HG02973 (cell line): ENCODE measurements around the gene NMT1.

Source experiments
- ATAC-seq: cut with Tn5 transposase; IDR thresholded peaks from one replicate; pipeline ENCODE4 v1.9.1; 2021; ENCODE audit warnings: moderate library complexity; ENCODE audit not compliant: unreplicated experiment

NMT1 gene

DNA sequence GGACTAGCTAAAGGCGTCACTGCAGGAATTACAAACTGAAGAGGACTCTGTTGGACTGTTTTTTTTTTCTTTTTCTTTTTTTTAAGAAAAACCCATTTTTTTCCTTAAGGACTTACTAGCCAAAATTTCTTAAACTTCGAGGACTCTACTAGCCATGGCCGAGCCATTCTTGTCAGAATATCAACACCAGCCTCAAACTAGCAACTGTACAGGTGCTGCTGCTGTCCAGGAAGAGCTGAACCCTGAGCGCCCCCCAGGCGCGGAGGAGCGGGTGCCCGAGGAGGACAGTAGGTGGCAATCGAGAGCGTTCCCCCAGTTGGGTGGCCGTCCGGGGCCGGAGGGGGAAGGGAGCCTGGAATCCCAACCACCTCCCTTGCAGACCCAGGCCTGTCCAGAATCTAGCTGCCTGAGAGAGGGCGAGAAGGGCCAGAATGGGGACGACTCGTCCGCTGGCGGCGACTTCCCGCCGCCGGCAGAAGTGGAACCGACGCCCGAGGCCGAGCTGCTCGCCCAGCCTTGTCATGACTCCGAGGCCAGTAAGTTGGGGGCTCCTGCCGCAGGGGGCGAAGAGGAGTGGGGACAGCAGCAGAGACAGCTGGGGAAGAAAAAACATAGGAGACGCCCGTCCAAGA lies 88.0 kb downstream of the NMT1 start:
- no peak for ATAC-seq

DNA sequence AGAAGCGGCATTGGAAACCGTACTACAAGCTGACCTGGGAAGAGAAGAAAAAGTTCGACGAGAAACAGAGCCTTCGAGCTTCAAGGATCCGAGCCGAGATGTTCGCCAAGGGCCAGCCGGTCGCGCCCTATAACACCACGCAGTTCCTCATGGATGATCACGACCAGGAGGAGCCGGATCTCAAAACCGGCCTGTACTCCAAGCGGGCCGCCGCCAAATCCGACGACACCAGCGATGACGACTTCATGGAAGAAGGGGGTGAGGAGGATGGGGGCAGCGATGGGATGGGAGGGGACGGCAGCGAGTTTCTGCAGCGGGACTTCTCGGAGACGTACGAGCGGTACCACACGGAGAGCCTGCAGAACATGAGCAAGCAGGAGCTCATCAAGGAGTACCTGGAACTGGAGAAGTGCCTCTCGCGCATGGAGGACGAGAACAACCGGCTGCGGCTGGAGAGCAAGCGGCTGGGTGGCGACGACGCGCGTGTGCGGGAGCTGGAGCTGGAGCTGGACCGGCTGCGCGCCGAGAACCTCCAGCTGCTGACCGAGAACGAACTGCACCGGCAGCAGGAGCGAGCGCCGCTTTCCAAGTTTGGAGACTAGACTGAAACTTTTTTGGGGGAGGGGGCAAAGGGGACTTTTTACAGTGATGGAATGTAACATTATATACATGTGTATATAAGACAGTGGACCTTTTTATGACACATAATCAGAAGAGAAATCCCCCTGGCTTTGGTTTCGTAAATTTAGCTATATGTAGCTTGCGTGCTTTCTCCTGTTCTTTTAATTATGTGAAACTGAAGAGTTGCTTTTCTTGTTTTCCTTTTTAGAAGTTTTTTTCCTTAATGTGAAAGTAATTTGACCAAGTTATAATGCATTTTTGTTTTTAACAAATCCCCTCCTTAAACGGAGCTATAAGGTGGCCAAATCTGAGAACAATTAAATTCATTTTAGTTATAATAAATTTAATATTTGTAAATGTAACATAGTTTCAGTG lies 88.8 kb downstream of the NMT1 start:
- no peak for ATAC-seq

DNA sequence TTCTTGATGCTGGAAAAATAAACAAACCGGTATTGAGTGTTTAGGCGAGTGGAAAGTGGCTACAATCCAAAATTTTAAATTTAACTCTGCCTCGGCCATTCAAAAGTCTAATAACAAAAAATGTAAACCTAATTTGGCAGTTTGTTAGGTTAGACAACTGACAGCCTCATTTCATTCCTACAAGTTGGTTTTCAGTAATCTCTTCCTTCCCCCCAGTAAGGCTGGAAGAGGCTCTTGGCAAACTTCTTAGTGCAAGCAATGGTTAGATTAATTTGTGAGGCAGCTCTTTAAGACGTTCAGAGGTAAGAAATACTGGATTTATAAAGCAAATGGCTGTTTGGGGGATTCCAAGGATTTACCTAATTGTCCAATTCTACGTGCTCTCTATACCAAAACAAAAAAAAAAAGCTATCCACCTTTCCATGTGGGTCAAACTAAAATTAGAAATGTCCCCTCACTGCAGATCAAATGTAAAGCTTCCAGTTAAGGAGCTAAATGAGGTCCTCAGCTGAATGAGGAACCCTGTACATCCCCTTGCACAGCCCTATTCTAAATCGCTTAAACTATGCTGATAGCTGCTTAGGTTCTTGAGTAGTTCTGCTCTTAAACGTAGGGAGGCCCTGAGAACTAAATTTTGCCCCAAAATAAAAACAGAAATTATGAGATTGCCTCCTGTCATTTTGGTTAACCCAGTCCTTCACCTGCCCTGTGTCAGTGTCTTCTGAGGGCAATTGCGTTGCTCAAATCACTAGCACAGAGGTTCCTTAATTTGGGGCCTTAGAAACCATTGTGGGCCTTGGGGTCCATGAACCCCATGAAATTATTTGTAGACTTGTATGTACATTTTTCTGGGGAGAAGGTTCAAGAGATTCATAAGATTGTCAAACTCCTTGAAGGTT lies 90.0 kb downstream of the NMT1 start:
- no peak for ATAC-seq

DNA sequence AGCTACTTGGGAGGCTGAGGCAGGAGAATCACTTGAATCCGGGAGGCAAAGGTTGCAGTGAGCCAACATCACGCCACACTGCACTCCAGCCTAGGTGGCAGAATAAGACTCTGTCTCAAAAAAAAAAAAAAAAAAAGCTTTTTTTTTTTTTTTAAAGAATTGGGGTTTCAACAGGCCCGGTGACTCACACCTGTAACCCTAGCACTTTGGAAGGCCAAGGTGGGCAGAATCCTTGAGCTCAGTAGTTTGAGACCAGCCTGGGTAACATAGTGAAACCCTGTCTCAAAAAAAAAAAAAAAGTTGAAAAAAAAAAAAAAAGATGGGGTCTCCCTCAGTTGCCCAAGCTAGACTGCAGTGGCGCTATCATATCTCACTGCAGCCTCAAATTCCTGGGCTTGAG lies 93.9 kb downstream of the NMT1 start:
- no peak for ATAC-seq

DNA sequence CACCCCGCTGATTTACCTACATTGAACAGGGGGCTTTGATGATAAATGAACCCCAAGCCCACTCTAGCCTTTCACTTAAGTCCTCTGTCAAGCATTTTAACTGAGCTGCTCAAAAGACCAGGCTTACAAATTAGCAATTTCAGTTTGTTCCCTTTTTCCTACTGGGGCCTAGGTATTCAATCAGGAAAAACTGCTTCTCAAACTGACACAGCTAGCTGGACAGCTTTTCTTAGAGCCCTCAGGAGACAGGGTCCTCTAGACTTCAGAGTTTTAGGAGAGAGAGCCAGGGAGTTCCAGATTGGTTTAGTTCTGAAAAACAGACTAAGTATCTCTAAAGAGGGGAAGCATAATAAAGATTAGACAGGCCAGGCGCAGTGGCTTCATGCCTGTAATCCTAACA lies 94.4 kb downstream of the NMT1 start:
- no peak for ATAC-seq

DNA sequence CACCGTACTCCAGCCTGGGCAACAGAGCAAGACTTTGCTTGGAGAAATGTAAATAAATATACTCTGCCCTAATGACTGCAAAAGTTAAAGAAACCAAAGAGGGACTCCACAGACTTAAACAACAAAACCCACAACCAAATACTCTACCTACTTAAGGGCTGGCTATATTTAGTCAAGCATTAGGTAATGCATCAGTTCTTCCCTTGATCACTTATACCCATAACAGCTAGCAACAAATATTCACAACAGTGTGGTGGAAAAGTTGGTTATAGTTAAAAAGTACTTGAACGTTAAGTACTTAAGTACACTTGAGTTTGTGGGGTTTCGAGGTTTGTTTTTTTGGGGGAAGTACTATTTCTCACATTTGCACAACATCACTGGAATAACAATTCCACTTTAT lies 95.1 kb downstream of the NMT1 start:
- no peak for ATAC-seq
